ENCODE results near the gene ANKS1A. TPM values are rescaled to one million over a fixed set of nuclear protein-coding genes. Genes with fewer than 3 reads are reported as not detected.

Gene ANKS1A
- polyA plus RNA-seq, 3 donors, result 1.7 to 8.0 (median 3.1) TPM

DNA sequence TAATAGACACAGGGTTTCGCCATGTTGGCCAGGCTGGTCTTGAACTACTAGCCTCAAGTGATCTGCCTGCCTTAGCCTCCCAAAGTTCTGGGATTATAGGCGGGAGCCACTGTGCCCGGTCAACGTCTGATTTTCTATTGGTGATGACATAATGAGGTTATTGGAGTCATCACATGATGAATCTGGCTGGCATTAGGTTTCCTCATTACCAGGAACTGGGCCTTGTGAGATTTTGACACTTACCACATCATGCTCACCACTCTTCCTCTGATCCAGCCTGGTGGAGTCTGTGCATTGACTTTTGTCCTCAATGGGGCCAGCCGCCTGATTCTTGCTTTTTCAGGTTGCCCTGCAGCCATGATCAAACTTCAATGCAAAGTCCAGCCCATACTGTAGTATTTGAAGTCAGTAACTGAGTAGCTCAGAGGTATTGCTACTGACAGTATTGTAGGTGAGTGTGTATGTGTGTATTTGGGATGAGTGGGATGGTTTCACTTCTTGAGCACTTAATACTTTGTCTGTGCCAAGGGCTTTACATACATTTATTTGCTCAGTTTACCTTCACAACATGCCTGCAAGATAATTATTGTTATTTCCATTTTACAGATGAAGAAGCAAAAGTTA lies 16.0 kb downstream of the ANKS1A start:
- H2AFZ ChIP-seq (ENCODE audit: insufficient read depth, low read depth, low read length, poor library complexity, severe bottlenecking), result no peak overlapping the region
- 72% methylated on average over 4 of the region's 5 CpGs for WGBS (ENCODE audit: insufficient coverage)
- Mint-ChIP-seq H3K27ac (peak overlapping the region in 5 of 7 donors; percentile 8 to 76 (median 23)), H3K27me3 (ENCODE audit: low read depth in 3 of 3) (no peaks in the 10 kb centered on the region), H3K36me3 (peaks cover 7 to 28% of the 10 kb centered on the region in 2 donors), H3K9me3 (peaks cover 0 to 2% (median 0%) of the 10 kb centered on the region in 7 donors), H3K4me1 (peaks cover 33% of the 10 kb centered on the region), H3K4me3 (no peak overlapping the region)
- no peaks in the 10 kb centered on the region for H3K9me3 ChIP-seq (replicated peaks in 1 of 2; ENCODE audit: control insufficient read depth in 1 of 2, insufficient read depth in 1 of 2, low read length in 2 of 2)
- peaks cover 0 to 17% of the 10 kb centered on the region in 2 donors for H3K36me3 ChIP-seq (replicated peaks in 1 of 2; ENCODE audit: control insufficient read depth in 1 of 2, insufficient read depth in 2 of 2, low read length in 2 of 2)
- peak overlapping the region in 1 of 2 donors; percentile 24 for H3K27ac ChIP-seq (ENCODE audit: low read depth in 1 of 2, low read length in 2 of 2)
- intact Hi-C loops (cut with micrococcal nuclease), result no loop called here
- no peak overlapping the region for H3K4me3 ChIP-seq (replicated peaks in 1 of 3; ENCODE audit: low read depth in 2 of 3, low read length in 3 of 3)
- H3K9ac ChIP-seq (ENCODE audit: insufficient read depth, low read length, poor library complexity, severe bottlenecking), result no peak overlapping the region
- peaks cover 98% of the 10 kb centered on the region for H4K20me1 ChIP-seq (ENCODE audit: insufficient read depth, low read length)
- DNase-seq, result peak in 1 of 3 donors; percentile 8
- H3K4me2 ChIP-seq (replicated peaks; ENCODE audit: extremely low read depth, low read length, poor library complexity, severe bottlenecking), result no peak overlapping the region
- no peaks in the 10 kb centered on the region for H3K27me3 ChIP-seq (ENCODE audit: control insufficient read depth in 2 of 2, insufficient read depth in 2 of 2, low read length in 2 of 2)
- TF ChIP-seq, protein P1, sequence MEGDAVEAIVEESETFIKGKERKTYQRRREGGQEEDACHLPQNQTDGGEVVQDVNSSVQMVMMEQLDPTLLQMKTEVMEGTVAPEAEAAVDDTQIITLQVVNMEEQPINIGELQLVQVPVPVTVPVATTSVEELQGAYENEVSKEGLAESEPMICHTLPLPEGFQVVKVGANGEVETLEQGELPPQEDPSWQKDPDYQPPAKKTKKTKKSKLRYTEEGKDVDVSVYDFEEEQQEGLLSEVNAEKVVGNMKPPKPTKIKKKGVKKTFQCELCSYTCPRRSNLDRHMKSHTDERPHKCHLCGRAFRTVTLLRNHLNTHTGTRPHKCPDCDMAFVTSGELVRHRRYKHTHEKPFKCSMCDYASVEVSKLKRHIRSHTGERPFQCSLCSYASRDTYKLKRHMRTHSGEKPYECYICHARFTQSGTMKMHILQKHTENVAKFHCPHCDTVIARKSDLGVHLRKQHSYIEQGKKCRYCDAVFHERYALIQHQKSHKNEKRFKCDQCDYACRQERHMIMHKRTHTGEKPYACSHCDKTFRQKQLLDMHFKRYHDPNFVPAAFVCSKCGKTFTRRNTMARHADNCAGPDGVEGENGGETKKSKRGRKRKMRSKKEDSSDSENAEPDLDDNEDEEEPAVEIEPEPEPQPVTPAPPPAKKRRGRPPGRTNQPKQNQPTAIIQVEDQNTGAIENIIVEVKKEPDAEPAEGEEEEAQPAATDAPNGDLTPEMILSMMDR (IDR thresholded peaks at IDR 0.05), result no peak
- H3K79me2 ChIP-seq (ENCODE audit: insufficient read depth, low read length), result peaks cover 100% of the 10 kb centered on the region
- peaks cover 2 to 19% of the 10 kb centered on the region in 2 donors for H3K4me1 ChIP-seq (ENCODE audit: control insufficient read depth in 1 of 2, insufficient read depth in 2 of 2, low read length in 2 of 2)

DNA sequence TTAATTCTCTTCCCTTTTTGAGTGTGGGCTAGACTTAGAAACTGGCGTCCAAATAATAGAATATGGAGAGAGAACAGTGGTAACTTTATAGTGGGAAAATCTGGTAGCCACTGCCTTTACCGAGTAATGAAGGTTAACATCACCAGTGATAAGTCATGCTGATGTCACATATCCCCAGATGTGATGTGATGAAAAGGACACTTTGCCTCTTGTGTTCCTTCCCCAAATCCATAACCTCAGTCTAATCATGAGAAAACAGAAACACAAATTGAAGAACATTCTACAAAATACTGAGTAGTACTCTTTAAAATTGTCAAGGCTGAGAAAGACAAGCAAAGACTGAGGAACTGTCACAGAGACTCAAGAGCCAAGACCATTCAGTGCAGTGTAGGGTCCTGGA lies 17.8 kb downstream of the ANKS1A start:
- WGBS (ENCODE audit: insufficient coverage), result no CpG with 5 or more reads among the region's 2 CpGs
- Mint-ChIP-seq H3K4me3 (no peak overlapping the region), H3K36me3 (peaks cover 7 to 24% of the 10 kb centered on the region in 2 donors), H3K27me3 (ENCODE audit: low read depth in 3 of 3) (no peaks in the 10 kb centered on the region), H3K27ac (peak overlapping the region in 2 of 7 donors; percentile 72 to 81), H3K9me3 (peaks cover 0 to 3% (median 0%) of the 10 kb centered on the region in 7 donors), H3K4me1 (peaks cover 32% of the 10 kb centered on the region)
- Histone ChIP-seq H3K4me2 (replicated peaks; ENCODE audit: extremely low read depth, low read length, poor library complexity, severe bottlenecking) (no peak overlapping the region), H3K4me1 (ENCODE audit: control insufficient read depth in 1 of 2, insufficient read depth in 2 of 2, low read length in 2 of 2) (peaks cover 0 to 8% of the 10 kb centered on the region in 2 donors), H3K9me3 (replicated peaks in 1 of 2; ENCODE audit: control insufficient read depth in 1 of 2, insufficient read depth in 1 of 2, low read length in 2 of 2) (no peaks in the 10 kb centered on the region), H3K4me3 (replicated peaks in 1 of 3; ENCODE audit: low read depth in 2 of 3, low read length in 3 of 3) (no peak overlapping the region), H3K27me3 (ENCODE audit: control insufficient read depth in 2 of 2, insufficient read depth in 2 of 2, low read length in 2 of 2) (no peaks in the 10 kb centered on the region), H4K20me1 (ENCODE audit: insufficient read depth, low read length) (peaks cover 96% of the 10 kb centered on the region), H3K36me3 (replicated peaks in 1 of 2; ENCODE audit: control insufficient read depth in 1 of 2, insufficient read depth in 2 of 2, low read length in 2 of 2) (peaks cover 0 to 13% of the 10 kb centered on the region in 2 donors), H2AFZ (ENCODE audit: insufficient read depth, low read depth, low read length, poor library complexity, severe bottlenecking) (no peak overlapping the region), H3K27ac (ENCODE audit: low read depth in 1 of 2, low read length in 2 of 2) (peak overlapping the region in 1 of 2 donors; percentile 20), H3K79me2 (ENCODE audit: insufficient read depth, low read length) (peaks cover 97% of the 10 kb centered on the region), H3K9ac (ENCODE audit: insufficient read depth, low read length, poor library complexity, severe bottlenecking) (no peak overlapping the region)
- DNase-seq, result no peak
- intact Hi-C loops (cut with micrococcal nuclease), result no loop called here
- TF ChIP-seq, protein P1 (IDR thresholded peaks at IDR 0.05), result no peak

Measured in CD14-positive monocyte (primary cell).